Measurements from ENCODE around the gene ESPN.
"Not testable (repeated sequence)": the region's sequence is repeated elsewhere in the genome, so short reads cannot be mapped to it uniquely, and the experiment has no call there.

ESPN gene

GRCh38 chr1:6483017-6483760 is 58.6 kb downstream of the ESPN start:
- no peak for DNase-seq (ENCODE audit: low spot score)

- DNase-seq (ENCODE audit: low spot score) = no peak
These were observed 59.2 kb downstream of the ESPN start for GRCh38 chr1:6483761-6484117.

- peak; percentile 50 for DNase-seq (ENCODE audit: low spot score)
These were observed 60.2 kb downstream of the ESPN start for GRCh38 chr1:6484826-6485167.

GRCh38 chr1:6485168-6486101 is 60.9 kb downstream of the ESPN start:
- DNase-seq (ENCODE audit: low spot score) = peak; percentile 69

GRCh38 chr1:6486433-6487011 is 61.9 kb downstream of the ESPN start:
- DNase-seq (ENCODE audit: low spot score) = peak; percentile 88

- no peak for DNase-seq (ENCODE audit: low spot score)
These were observed 63.4 kb downstream of the ESPN start for GRCh38 chr1:6487804-6488484.

- no peak for DNase-seq (ENCODE audit: low spot score)
These were observed 64.2 kb downstream of the ESPN start for GRCh38 chr1:6488602-6489382.

GRCh38 chr1:6489383-6489765 is 64.8 kb downstream of the ESPN start:
- no peak for DNase-seq (ENCODE audit: low spot score)

GRCh38 chr1:6489799-6490180 is 65.2 kb downstream of the ESPN start:
- peak; percentile 90 for DNase-seq (ENCODE audit: low spot score)

GRCh38 chr1:6490181-6491080 is 65.9 kb downstream of the ESPN start:
- DNase-seq (ENCODE audit: low spot score) = peak; percentile 89

- DNase-seq (ENCODE audit: low spot score) = no peak
These were observed 66.5 kb downstream of the ESPN start for GRCh38 chr1:6491081-6491449.

GRCh38 chr1:6491480-6491962 is 66.9 kb downstream of the ESPN start, which contains the start of gene PLEKHG5:
Gene PLEKHG5, minus strand, starts transcription at chr1:6491667. Its CDS starts 14,096 bp downstream, at chr1:6477571.
- no peak for DNase-seq (ENCODE audit: low spot score)

- no peak for DNase-seq (ENCODE audit: low spot score)
These were observed 67.4 kb downstream of the ESPN start for GRCh38 chr1:6491966-6492365.

GRCh38 chr1:6493834-6494223 is 69.3 kb downstream of the ESPN start:
- not testable (repeated sequence) for DNase-seq (ENCODE audit: low spot score)

- no peak for DNase-seq (ENCODE audit: low spot score)
These were observed 70.1 kb downstream of the ESPN start for GRCh38 chr1:6494627-6495026.

GRCh38 chr1:6495041-6495441 is 70.5 kb downstream of the ESPN start:
- no peak for DNase-seq (ENCODE audit: low spot score)

GRCh38 chr1:6495540-6496364 is 71.2 kb downstream of the ESPN start:
- DNase-seq (ENCODE audit: low spot score) = no peak

- no peak for DNase-seq (ENCODE audit: low spot score)
These were observed 71.8 kb downstream of the ESPN start for GRCh38 chr1:6496365-6496721.

- DNase-seq (ENCODE audit: low spot score) = no peak
These were observed 72.3 kb downstream of the ESPN start for GRCh38 chr1:6496890-6497214.
